Bronchial epithelial cell (primary cell): Measurements from ENCODE around the gene ANKS1B. TPM values are rescaled to one million over a fixed set of nuclear protein-coding genes. Genes with fewer than 3 reads are reported as not detected.

Experiments used
- DNase-seq: peaks from one replicate; pipeline ENCODE4 v3.0.0-alpha.2; 2010; ENCODE audit warnings: low read depth
- FAIRE-seq: peaks from 2 replicates; lab custom pipeline; 2011; peaks lifted over from hg19 to GRCh38; lab: Jason Lieb, UNC
- H3K27me3 ChIP-seq: 2 replicates; pipeline ENCODE4 v1.5.1; 2011; ENCODE audit warnings: low read length; ENCODE audit not compliant: control insufficient read depth, insufficient read depth
- H3K36me3 ChIP-seq: 2 replicates; pipeline ENCODE4 v1.5.1; 2011; ENCODE audit warnings: low read length; ENCODE audit not compliant: control insufficient read depth, insufficient read depth
- H3K4me3 ChIP-seq: 2 replicates; pipeline ENCODE4 v1.5.1; 2011; ENCODE audit warnings: mild to moderate bottlenecking, low read depth, low read length, control low read depth
- total RNA-seq: library from RNA; depleted of rRNA; stranded (reverse); fragments of >200 nt; gene quantifications from 2 replicates; pipeline ENCODE4 v1.2.1, GENCODE V29; 2014
- TF ChIP-seq, protein P1 (sequence below): IDR thresholded peaks from 2 replicates; pipeline ENCODE4 v1.5.1; 2011; ENCODE audit warnings: mild to moderate bottlenecking, moderate library complexity, low read length, control low read depth, inconsistent platforms; ENCODE audit not compliant: insufficient read depth, severe bottlenecking

Gene ANKS1B
- total RNA-seq, 1 donor from 2014 or later = 0.26 TPM

DNA sequence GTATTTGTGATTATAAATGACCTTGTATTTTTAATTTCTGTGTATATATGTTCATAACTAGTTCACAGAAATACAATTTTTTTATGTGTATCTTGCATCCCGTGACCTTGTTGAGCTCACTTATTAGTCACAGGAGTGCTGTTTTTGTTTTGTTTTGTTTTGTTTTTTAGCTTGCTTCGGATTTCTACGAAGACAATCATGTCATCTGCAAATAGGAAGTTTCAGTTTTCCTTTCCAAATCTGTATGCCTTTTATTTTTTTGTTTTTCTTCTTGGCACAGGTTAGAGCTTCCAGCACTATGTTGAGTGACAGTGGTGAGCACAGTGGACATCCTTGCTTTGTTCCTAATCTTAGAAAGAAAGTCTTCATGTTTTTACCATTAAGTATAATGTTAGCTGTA lies 566.4 kb downstream of the ANKS1B start:
- FAIRE-seq (no peak), DNase-seq (no peak)
- H3K4me3 ChIP-seq = no peak overlapping the region
- TF ChIP-seq, protein P1, sequence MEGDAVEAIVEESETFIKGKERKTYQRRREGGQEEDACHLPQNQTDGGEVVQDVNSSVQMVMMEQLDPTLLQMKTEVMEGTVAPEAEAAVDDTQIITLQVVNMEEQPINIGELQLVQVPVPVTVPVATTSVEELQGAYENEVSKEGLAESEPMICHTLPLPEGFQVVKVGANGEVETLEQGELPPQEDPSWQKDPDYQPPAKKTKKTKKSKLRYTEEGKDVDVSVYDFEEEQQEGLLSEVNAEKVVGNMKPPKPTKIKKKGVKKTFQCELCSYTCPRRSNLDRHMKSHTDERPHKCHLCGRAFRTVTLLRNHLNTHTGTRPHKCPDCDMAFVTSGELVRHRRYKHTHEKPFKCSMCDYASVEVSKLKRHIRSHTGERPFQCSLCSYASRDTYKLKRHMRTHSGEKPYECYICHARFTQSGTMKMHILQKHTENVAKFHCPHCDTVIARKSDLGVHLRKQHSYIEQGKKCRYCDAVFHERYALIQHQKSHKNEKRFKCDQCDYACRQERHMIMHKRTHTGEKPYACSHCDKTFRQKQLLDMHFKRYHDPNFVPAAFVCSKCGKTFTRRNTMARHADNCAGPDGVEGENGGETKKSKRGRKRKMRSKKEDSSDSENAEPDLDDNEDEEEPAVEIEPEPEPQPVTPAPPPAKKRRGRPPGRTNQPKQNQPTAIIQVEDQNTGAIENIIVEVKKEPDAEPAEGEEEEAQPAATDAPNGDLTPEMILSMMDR = no peak
- no peaks in the 10 kb centered on the region for H3K27me3 ChIP-seq
- H3K36me3 ChIP-seq = no peaks in the 10 kb centered on the region

GRCh38 chr12:99413751-99414150 lies 571.0 kb downstream of the ANKS1B start:
- no peak overlapping the region for H3K4me3 ChIP-seq
- H3K27me3 ChIP-seq = no peaks in the 10 kb centered on the region
- TF ChIP-seq, protein P1 = no peak
- no peak for FAIRE-seq
- no peak for DNase-seq
- no peaks in the 10 kb centered on the region for H3K36me3 ChIP-seq

DNA sequence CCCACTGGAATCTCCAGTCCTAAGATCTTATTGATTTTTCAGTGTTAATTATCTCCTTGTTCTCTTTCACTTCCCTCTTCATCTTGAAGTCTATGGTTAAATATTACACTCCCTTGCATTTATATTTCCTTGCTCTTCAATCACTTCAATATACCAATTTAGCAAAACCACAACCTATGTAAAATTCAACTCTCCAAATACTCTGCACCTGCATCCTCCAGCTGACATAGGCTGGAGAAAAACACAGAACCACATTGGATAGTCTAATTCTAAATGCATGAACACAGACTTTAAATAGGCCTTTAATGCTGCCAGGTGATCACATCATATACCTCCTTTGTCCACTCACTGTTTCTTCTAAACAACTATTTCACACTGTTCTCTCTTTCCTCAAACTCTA lies 591.0 kb downstream of the ANKS1B start:
- TF ChIP-seq, protein P1 = no peak
- Histone ChIP-seq H3K4me3 (no peak overlapping the region), H3K27me3 (no peaks in the 10 kb centered on the region), H3K36me3 (no peaks in the 10 kb centered on the region)
- DNase-seq (no peak), FAIRE-seq (no peak)

DNA sequence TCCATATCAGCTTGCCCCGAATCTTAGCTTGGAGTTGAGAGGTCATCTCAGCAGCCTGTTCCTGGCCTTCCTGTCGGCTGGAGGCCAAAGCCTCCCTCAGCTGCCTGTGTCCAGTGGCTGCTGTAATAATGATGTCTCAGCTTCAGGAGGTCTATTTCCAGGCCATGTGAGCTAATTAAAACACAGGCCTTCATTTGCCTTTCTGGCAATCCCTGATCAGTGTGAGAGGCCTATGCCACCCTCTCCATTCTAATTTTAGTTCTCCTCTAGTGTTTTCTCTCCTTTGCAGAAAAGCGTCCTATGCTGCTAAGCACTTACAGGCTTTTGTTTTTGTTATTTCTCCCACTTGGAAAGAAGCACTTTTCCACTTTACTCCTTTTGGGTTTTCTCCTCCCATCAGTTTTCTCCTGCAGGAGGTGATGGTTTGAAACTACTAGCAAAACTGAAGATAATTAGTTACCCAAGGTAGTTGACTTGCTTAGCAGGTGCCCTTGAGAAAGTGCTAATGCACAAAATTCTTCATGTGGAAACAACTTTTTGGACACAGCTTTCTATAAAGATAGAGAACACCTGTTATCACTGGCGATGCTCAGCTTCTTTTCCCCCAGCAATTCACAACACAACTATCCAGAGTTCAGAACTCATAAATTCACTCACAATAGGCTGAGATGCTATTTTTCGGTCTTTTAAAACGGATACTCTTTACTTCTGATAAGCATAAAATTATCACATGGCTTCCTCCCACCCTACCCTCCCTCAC lies 592.5 kb downstream of the ANKS1B start:
- Histone ChIP-seq H3K36me3 (no peaks in the 10 kb centered on the region), H3K27me3 (no peaks in the 10 kb centered on the region), H3K4me3 (no peak overlapping the region)
- TF ChIP-seq, protein P1 = no peak
- DNase-seq = no peak
- no peak for FAIRE-seq

GRCh38 chr12:99390707-99391106 lies 594.0 kb downstream of the ANKS1B start:
- no peaks in the 10 kb centered on the region for H3K36me3 ChIP-seq
- H3K4me3 ChIP-seq = no peak overlapping the region
- TF ChIP-seq, protein P1 = no peak
- no peaks in the 10 kb centered on the region for H3K27me3 ChIP-seq
- DNase-seq (no peak), FAIRE-seq (no peak)

DNA sequence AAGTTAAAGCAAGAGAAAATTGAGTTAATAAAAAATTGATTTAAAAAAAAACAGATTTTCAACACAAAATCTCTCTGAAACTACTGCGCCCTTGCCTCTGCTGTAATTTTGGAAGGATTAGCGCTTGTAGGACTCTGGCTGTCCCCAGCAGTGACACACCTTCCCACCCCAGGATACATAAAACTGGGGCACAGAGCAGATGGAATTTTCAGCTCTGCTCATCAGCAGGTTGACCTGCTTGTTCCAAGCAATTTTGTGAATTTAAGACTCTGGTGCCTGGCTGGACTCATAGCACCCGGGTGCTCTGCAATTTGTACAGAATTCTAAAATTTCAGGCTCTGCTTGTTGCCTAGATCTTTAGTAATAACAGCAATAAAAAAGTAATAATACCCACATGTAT lies 595.0 kb downstream of the ANKS1B start:
- no peaks in the 10 kb centered on the region for H3K36me3 ChIP-seq
- H3K4me3 ChIP-seq = no peak overlapping the region
- H3K27me3 ChIP-seq = no peaks in the 10 kb centered on the region
- no peak for FAIRE-seq
- TF ChIP-seq, protein P1 = no peak
- no peak for DNase-seq
